ENCODE data around the gene ALDH4A1.
A peak's percentile ranks its signal among the peaks of the same experiment; 100 is the strongest.

DNA sequence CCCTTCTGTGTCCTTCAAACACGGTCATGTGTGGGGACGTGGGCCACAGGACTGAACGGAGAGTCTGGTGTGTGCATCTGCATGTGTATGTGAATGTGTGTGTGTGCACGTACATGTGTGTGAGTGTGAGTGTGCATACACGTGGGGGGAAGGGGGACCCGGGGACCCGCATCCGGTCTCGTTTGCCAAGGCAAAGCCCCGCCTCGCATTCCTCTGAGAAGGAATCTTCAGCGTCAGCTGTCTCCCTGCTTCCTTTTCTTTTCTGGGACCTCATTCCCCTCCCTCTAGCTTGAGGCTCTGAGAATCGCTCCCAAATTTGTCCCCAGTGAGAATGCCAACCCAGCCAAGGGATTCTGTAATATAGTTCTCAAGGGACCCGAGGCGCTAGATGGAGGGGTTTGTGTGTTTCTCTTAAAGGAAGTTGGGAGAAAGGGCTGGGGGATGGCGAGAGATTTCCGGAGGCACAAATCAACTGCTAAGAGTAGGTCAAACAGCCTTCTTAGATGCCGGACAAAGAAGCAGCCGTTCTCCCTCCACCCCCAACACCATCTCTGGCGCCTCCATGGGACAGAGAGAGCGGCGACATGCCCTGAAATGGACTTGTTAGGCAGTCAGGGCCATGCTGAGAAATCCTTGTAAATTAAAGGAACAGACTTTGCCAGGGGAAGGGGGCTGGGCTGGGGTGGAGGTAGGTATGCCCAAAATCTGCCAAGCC lies 47.5 kb upstream of the ALDH4A1 start:
- TF ChIP-seq, protein P1, sequence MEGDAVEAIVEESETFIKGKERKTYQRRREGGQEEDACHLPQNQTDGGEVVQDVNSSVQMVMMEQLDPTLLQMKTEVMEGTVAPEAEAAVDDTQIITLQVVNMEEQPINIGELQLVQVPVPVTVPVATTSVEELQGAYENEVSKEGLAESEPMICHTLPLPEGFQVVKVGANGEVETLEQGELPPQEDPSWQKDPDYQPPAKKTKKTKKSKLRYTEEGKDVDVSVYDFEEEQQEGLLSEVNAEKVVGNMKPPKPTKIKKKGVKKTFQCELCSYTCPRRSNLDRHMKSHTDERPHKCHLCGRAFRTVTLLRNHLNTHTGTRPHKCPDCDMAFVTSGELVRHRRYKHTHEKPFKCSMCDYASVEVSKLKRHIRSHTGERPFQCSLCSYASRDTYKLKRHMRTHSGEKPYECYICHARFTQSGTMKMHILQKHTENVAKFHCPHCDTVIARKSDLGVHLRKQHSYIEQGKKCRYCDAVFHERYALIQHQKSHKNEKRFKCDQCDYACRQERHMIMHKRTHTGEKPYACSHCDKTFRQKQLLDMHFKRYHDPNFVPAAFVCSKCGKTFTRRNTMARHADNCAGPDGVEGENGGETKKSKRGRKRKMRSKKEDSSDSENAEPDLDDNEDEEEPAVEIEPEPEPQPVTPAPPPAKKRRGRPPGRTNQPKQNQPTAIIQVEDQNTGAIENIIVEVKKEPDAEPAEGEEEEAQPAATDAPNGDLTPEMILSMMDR (IDR thresholded peaks at IDR 0.05), result peak in 1 of 2 donors; percentile 15
- no peak for TF ChIP-seq POLR2AphosphoS5 (IDR thresholded peaks at IDR 0.05)
